ENCODE measurements around the gene SOCS2. TPM values are rescaled to one million over a fixed set of nuclear protein-coding genes. Genes with fewer than 3 reads are reported as not detected.

Gene SOCS2
- total and polyA plus RNA-seq, 2 donors from 2014 or later: 25.7 to 32.2 TPM

DNA sequence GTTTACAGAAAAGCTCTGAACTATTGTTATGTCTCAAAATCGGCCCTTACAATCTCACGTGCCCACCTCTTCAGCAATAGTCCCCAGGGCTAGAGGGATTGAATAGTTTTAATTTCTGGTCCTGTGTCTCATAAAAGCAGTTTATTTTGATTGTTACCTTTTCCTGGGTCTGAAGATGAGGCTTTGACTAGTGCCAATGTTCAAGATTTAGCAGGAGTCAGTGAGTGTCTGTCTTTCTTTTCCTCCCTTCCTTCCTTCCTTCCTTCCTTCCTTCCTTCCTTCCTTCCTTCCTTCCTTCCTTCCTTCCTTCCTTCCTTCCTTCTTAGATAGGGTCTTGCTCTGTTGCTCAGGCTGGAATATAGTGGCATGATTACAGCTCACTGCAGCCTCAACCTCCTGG is 24.7 kb upstream of the SOCS2 start:
- intact Hi-C loops (cut with DNase I): no loop called here
- no peaks in the 10 kb centered on the region for H3K9me3 ChIP-seq (ENCODE audit: control insufficient read depth in 2 of 3, insufficient read depth in 1 of 3, low read length in 3 of 3)
- H3K27me3 ChIP-seq (ENCODE audit: control insufficient read depth, insufficient read depth, low read length): no peaks in the 10 kb centered on the region
- H3K36me3 ChIP-seq (ENCODE audit: control insufficient read depth in 2 of 3, insufficient read depth in 3 of 3, low read length in 3 of 3): peaks cover 0 to 5% (median 2%) of the 10 kb centered on the region in 3 donors
- FAIRE-seq (no peak), DNase-seq (no peak)
- H3K4me3 ChIP-seq (ENCODE audit: low read length in 3 of 3): no peak overlapping the region
- no peak overlapping the region for H3K27ac ChIP-seq (ENCODE audit: low read depth in 2 of 2, low read length in 2 of 2)
- H3K4me1 ChIP-seq (ENCODE audit: control insufficient read depth in 2 of 3, insufficient read depth in 2 of 3, low read depth in 1 of 3, low read length in 3 of 3): no peaks in the 10 kb centered on the region
- no peak overlapping the region for H3K9ac ChIP-seq (ENCODE audit: low read length in 3 of 3)
- TF ChIP-seq, protein P1, sequence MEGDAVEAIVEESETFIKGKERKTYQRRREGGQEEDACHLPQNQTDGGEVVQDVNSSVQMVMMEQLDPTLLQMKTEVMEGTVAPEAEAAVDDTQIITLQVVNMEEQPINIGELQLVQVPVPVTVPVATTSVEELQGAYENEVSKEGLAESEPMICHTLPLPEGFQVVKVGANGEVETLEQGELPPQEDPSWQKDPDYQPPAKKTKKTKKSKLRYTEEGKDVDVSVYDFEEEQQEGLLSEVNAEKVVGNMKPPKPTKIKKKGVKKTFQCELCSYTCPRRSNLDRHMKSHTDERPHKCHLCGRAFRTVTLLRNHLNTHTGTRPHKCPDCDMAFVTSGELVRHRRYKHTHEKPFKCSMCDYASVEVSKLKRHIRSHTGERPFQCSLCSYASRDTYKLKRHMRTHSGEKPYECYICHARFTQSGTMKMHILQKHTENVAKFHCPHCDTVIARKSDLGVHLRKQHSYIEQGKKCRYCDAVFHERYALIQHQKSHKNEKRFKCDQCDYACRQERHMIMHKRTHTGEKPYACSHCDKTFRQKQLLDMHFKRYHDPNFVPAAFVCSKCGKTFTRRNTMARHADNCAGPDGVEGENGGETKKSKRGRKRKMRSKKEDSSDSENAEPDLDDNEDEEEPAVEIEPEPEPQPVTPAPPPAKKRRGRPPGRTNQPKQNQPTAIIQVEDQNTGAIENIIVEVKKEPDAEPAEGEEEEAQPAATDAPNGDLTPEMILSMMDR (IDR thresholded peaks at IDR 0.05; ENCODE audit: borderline replicate concordance, extremely low read depth, insufficient read depth): no peak

DNA sequence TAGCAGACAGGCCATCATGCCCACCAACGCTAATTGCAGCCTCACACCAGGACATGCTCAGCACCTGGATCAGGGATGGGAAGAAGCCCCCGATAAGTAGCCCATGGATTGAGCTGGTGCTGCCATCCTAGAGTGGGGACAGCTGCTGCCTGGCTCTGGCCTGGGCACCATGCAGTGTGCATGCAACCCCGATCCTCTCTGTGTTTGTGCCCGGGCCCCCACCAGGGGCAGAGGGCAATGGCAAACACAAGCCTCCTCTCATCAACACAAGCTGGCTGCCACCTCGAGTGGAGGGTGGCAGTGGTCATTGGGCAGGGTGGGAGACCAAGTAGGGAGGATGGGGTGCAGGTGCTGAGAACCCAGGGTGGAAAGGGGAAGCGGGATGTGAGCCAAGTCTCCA is 23.3 kb upstream of the SOCS2 start:
- no peak for FAIRE-seq
- H3K9ac ChIP-seq (ENCODE audit: low read length in 3 of 3): no peak overlapping the region

DNA sequence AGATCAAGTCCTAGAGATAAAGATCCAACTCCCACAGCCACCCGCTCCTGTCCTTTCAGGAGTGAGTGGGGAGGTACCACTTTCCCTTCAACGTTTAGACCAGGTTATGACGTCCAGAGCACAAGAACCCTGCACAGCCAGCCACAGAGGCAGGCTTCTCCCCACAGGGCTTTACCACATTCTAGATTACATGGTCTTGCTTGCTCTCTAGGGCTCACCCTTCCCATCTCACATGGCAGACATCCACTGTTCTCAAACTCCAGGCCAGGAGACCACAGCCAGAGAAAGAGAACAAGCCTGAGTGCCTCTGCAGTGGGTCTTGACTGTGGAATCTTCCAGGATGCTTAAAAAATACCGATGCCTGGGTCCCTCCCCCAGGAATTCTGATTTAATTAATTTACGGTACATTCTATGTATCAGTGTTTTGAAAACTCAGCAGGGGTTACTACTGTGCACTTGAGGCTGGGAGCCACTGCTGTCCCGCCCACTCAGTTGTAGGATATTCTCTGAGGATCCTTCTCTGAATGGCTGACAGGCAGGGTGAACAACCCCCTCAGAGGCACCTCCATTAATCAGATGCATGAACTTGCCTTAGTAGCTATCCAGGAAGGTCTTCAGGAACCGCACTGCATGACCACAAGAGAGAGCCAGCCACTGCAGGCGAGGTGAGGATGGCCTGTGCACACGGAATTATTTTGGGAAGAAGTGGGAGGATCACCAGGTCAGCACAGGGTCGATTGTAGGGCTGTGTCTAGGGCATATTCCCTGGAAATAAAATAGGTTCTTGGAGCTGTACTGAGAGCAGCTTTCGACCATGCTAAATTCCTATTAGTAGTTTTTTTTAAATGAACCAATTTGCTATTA is 21.5 kb upstream of the SOCS2 start:
- TF ChIP-seq, protein P1 (IDR thresholded peaks at IDR 0.05; ENCODE audit: borderline replicate concordance, extremely low read depth, insufficient read depth): no peak
- DNase-seq (no peak), FAIRE-seq (no peak)
- no peak overlapping the region for H3K9ac ChIP-seq (ENCODE audit: low read length in 3 of 3)
- H3K27me3 ChIP-seq (ENCODE audit: control insufficient read depth, insufficient read depth, low read length): no peaks in the 10 kb centered on the region
- intact Hi-C loops (cut with DNase I): no loop called here
- no peaks in the 10 kb centered on the region for H3K36me3 ChIP-seq (ENCODE audit: control insufficient read depth in 2 of 3, insufficient read depth in 3 of 3, low read length in 3 of 3)
- H3K4me3 ChIP-seq (ENCODE audit: low read length in 3 of 3): no peak overlapping the region
- H3K27ac ChIP-seq (ENCODE audit: low read depth in 2 of 2, low read length in 2 of 2): no peak overlapping the region
- H3K4me1 ChIP-seq (ENCODE audit: control insufficient read depth in 2 of 3, insufficient read depth in 2 of 3, low read depth in 1 of 3, low read length in 3 of 3): no peaks in the 10 kb centered on the region
- H3K9me3 ChIP-seq (ENCODE audit: control insufficient read depth in 2 of 3, insufficient read depth in 1 of 3, low read length in 3 of 3): no peaks in the 10 kb centered on the region

More for the DNA sequence above, 23.3 kb upstream of the SOCS2 start:
- Histone ChIP-seq H3K36me3 (ENCODE audit: control insufficient read depth in 2 of 3, insufficient read depth in 3 of 3, low read length in 3 of 3) (peaks cover 0 to 5% (median 0%) of the 10 kb centered on the region in 3 donors), H3K9me3 (ENCODE audit: control insufficient read depth in 2 of 3, insufficient read depth in 1 of 3, low read length in 3 of 3) (no peaks in the 10 kb centered on the region), H3K27me3 (ENCODE audit: control insufficient read depth, insufficient read depth, low read length) (no peaks in the 10 kb centered on the region), H3K27ac (ENCODE audit: low read depth in 2 of 2, low read length in 2 of 2) (no peak overlapping the region), H3K4me3 (ENCODE audit: low read length in 3 of 3) (no peak overlapping the region), H3K4me1 (ENCODE audit: control insufficient read depth in 2 of 3, insufficient read depth in 2 of 3, low read depth in 1 of 3, low read length in 3 of 3) (no peaks in the 10 kb centered on the region)
- no peak for DNase-seq
- TF ChIP-seq, protein P1 (IDR thresholded peaks at IDR 0.05; ENCODE audit: borderline replicate concordance, extremely low read depth, insufficient read depth): no peak
- intact Hi-C loops (cut with DNase I): no loop called here

All from kidney (tissue), 14 donors.